ENCODE results near the gene TRIM54. TPM values are rescaled to one million over a fixed set of nuclear protein-coding genes. Genes with fewer than 3 reads are reported as not detected.

Gene TRIM54
- total and polyA plus RNA-seq, 2 of the 4 experiments (the other 2 are of a cell fraction), result 0.15 TPM; not detected in 1

DNA sequence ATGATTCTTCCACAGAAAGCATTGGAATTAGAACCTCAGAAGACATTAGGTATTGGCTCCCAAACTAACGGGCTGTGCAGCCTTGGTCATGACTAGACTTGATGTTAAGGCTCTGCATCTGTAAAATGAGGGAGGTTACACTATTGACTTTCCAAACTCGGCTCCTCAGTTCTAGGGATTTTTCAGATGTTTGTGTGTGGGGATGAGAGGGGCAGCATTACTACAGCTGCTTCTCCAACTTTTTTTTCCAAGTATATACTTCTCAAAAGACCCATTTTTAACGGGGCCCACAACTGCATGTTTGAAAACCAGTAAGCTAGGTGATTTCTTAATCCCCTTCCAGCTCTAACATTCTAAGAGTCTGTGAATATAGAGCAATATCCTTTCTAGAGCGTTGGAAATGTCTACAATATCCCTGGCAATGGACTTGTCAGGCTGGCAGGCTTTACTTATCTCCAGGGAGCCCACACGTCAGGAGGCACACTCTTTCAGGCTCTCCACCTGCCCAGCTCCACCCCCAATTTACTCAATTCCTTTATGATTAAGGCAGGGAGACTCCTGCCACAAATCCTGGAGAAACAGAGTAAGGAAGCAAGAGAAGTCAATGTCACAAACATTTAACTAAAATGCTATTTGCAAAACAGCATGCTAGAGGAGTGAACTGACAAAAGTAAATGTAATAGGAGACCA, 41.5 kb downstream of the TRIM54 start:
- Histone ChIP-seq H2AK5ac (ENCODE audit: low read depth, low read length) (peak overlapping the region; percentile 83), H2BK15ac (ENCODE audit: low read depth, low read length) (0 out of 3 replicates have a peak overlapping the region, but pooled peaks have one; percentile 6), H3K4ac (ENCODE audit: low read depth, low read length) (peak overlapping the region; percentile 97), H2BK5ac (ENCODE audit: low read depth, low read length, poor library complexity, severe bottlenecking) (peak overlapping the region; percentile 88), H3K9me1 (ENCODE audit: insufficient read depth, low read length) (peaks cover 11% of the 10 kb centered on the region; the same call in 1 of the 2 replicates), H2BK120ac (ENCODE audit: low read depth, low read length) (peak overlapping the region; percentile 58), H3K9me3 (ENCODE audit: control insufficient read depth, insufficient read depth, low read length) (no peaks in the 10 kb centered on the region), H3K4me1 (ENCODE audit: control insufficient read depth, insufficient read depth, low read length) (peaks cover 7% of the 10 kb centered on the region), H2BK20ac (ENCODE audit: low read depth, low read length) (no peak overlapping the region), H3K36me3 (ENCODE audit: control insufficient read depth, insufficient read depth, low read length) (peaks cover 19% of the 10 kb centered on the region), H4K8ac (ENCODE audit: low read depth in 2 of 2, low read length in 2 of 2) (peak overlapping the region; percentile 93 to 99), H2AFZ (replicated peaks; ENCODE audit: low read length, poor library complexity) (peak overlapping the region; percentile 92), H3K79me1 (ENCODE audit: low read depth in 1 of 2, low read length in 2 of 2) (peaks cover 22 to 44% of the 10 kb centered on the region in 2 experiments), H3K27ac (ENCODE audit: insufficient read depth, low read length) (peak overlapping the region; percentile 97), H3K4me2 (ENCODE audit: low read depth, low read length) (peak overlapping the region; percentile 95), H4K91ac (ENCODE audit: insufficient read depth, low read depth, low read length) (peak overlapping the region; percentile 83), H4K20me1 (ENCODE audit: insufficient read depth, low read length) (no peaks in the 10 kb centered on the region), H3K14ac (replicated peaks; ENCODE audit: low read depth, low read length) (peak overlapping the region; percentile 99), H3K18ac (ENCODE audit: low read depth, low read length) (peak overlapping the region; percentile 60; the same call in 1 of the 2 replicates), H3K27me3 (ENCODE audit: control insufficient read depth, insufficient read depth, low read length) (no peaks in the 10 kb centered on the region), H4K5ac (ENCODE audit: low read depth, low read length) (peak overlapping the region; percentile 91), H2AK9ac (replicated peaks; ENCODE audit: low read depth, low read length, poor library complexity) (peak overlapping the region; percentile 98), H3K56ac (ENCODE audit: extremely low read depth, insufficient read depth, low read length) (peak overlapping the region; percentile 97), H3K23ac (ENCODE audit: low read depth, low read length) (peak overlapping the region; percentile 97), H3K4me3 (ENCODE audit: insufficient read depth, low read depth, low read length) (peak overlapping the region; percentile 63), H3K9ac (ENCODE audit: low read depth, low read length) (peak overlapping the region; percentile 97)
- TF ChIP-seq FOS (IDR thresholded peaks at IDR 0.05; ENCODE audit: low read depth, low read length) (no peak), MXI1 (IDR thresholded peaks at IDR 0.05; ENCODE audit: borderline replicate concordance, low read depth, low read length) (no peak), RFX5 (IDR thresholded peaks at IDR 0.05; ENCODE audit: low read depth, low read length) (no peak), CEBPB (IDR thresholded peaks at IDR 0.05; ENCODE audit: low read depth, low read length) (no peak)
- TF ChIP-seq, protein P1, sequence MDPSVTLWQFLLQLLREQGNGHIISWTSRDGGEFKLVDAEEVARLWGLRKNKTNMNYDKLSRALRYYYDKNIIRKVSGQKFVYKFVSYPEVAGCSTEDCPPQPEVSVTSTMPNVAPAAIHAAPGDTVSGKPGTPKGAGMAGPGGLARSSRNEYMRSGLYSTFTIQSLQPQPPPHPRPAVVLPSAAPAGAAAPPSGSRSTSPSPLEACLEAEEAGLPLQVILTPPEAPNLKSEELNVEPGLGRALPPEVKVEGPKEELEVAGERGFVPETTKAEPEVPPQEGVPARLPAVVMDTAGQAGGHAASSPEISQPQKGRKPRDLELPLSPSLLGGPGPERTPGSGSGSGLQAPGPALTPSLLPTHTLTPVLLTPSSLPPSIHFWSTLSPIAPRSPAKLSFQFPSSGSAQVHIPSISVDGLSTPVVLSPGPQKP (IDR thresholded peaks at IDR 0.05; ENCODE audit: borderline replicate concordance, low read depth, low read length), result no peak
- TF ChIP-seq, protein P2, sequence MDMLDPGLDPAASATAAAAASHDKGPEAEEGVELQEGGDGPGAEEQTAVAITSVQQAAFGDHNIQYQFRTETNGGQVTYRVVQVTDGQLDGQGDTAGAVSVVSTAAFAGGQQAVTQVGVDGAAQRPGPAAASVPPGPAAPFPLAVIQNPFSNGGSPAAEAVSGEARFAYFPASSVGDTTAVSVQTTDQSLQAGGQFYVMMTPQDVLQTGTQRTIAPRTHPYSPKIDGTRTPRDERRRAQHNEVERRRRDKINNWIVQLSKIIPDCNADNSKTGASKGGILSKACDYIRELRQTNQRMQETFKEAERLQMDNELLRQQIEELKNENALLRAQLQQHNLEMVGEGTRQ (IDR thresholded peaks at IDR 0.05; ENCODE audit: low read depth, low read length), result no peak
- peak; percentile 7 for ATAC-seq (ENCODE audit: low read depth)
- CTCF ChIA-PET, result interaction anchor here (1.2 kb wide), 1 partner anchor 46 kb away, joined by 3 read pairs; no protein-coding TSS in a partner anchor
- POLR2A ChIA-PET (ENCODE audit: unreplicated experiment), result no interaction called here
- no TSS peak for BruUV-seq (replicated peaks)
- in situ Hi-C loops (cut with MboI; ENCODE audit: low sequenced_read_pairs) (no loop called here), intact Hi-C loops (cut with micrococcal nuclease) (loop anchor here (5.0 kb wide), 1 partner anchor 34 kb away; the partner anchor contains the start of gene GTF3C2), dilution Hi-C loops (cut with HindIII; ENCODE audit: low sequenced_read_pairs, unreplicated experiment) (no loop called here)
- no CpG with 5 or more reads among the region's 5 CpGs for WGBS, 2 experiments (ENCODE audit: extremely low coverage in 2 of 2, insufficient read length in 1 of 2)
- no peak for DNase-seq

All from IMR-90 (cell line).